GM18870 (cell line): ENCODE measurements around the gene EIF2S2.
"Not testable (repeated sequence)": the region's sequence is repeated elsewhere in the genome, so short reads cannot be mapped to it uniquely, and the experiment has no call there.

Experiments used
- ATAC-seq: cut with Tn5 transposase; IDR thresholded peaks from one replicate; pipeline ENCODE4 v1.9.1; 2021; ENCODE audit warnings: moderate library complexity; ENCODE audit not compliant: unreplicated experiment

EIF2S2 gene, protein sequence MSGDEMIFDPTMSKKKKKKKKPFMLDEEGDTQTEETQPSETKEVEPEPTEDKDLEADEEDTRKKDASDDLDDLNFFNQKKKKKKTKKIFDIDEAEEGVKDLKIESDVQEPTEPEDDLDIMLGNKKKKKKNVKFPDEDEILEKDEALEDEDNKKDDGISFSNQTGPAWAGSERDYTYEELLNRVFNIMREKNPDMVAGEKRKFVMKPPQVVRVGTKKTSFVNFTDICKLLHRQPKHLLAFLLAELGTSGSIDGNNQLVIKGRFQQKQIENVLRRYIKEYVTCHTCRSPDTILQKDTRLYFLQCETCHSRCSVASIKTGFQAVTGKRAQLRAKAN

DNA sequence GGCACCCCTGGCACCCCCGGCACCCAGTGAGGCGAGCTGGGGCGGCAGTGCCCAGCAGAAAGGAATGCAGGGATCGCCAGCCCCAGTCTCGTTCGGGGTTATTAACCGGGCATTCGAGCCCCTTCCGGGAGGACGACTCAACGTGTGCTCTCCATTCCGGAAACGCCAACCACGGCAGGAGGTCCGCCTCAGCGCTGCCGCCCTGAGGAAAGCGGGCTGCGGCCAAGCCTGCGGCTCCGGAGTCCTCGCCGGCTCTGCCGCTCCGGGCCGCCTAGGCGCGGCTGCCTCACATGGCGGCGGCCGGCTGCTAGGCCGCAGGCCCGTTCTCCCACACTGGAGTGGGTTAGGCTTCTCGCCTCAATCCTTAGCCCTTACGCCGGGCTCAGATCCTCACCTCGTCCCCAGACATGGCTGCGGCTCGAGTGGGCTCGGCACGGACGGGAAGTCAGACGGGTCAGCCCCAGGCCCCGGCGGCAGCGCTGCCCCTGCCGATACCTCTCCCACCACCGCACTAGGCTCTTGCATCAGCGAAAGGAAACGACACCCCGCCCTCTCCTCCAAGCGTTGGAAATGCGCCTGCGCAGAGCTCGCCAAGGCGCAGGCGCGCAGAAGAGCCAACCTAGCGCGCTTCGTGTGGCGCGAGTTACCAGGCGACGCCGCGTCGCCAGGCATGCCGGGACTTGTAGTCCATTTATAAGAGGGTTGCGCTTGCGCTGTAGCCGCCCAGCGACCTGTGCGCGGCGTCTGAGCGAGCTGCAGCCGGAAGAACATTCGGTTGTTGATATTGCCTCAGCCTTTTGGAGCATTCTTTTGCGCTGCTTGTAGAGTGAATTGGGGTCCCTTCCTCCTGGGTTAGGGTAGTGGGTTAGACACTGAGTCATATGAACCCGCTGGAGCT is at the start of gene EIF2S2:
TSS of gene EIF2S2 (minus strand) at position 542 of the 898 bp plus-strand sequence. CDS start at position 409, 133 bp downstream.
- peak; percentile 93 for ATAC-seq

DNA sequence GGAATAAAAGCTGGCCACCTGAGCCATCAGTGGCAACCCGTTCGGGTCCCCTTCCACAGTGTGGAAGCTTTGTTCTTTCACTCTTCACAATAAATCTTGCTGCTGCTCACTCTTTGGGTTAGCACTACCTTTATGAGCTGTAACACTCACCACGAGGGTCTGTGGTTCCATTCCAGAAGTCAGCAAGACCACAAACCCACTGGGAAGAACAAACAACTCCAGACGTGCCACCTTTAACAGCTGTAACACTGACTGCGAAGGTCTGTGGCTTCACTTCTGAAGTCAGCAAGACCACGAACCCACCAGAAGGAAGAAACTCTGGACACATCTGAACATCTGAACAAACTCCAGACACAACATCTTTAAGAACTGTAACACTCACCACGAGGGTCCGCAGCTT is 45.7 kb upstream of the EIF2S2 start:
- not testable (repeated sequence) for ATAC-seq

DNA sequence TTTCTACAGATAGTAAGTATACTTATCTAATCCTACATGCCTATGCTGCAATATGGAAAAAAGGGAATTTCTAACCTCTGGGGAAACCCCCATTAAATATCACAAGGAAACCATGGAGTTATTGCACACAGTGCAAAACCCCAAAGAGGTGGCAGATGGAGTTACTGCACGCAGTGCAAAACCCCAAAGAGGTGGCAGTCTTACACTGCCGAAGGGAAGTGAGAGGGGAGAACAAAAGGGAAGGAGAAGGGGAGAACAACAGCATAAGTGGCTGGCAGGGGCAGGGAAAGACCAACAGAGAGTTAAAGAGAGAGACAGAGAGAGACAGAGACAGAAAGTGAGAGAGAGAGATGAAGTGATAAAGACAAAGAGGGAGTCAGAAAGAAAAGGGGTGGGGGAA is 43.8 kb upstream of the EIF2S2 start:
- ATAC-seq, result no peak

DNA sequence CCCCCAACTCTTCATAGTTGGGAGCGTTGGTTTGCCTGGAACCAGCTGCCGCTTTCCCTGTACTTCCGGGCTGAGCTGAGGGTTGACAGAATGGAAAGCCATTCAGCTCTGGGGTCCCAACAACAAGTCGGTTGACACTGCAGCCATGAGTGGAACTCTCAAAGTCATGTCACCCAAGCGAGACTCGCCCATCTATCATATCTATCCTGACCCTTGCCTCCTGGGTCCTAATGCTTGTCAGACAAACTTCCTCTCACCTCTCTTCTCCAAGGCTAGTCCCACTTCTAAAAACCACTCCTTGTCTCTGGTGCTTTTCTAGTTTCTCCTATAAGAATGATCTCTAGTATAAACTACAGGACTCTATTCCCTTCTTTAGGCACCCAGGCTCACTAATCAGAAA is 41.1 kb upstream of the EIF2S2 start:
- ATAC-seq, result not testable (repeated sequence)

DNA sequence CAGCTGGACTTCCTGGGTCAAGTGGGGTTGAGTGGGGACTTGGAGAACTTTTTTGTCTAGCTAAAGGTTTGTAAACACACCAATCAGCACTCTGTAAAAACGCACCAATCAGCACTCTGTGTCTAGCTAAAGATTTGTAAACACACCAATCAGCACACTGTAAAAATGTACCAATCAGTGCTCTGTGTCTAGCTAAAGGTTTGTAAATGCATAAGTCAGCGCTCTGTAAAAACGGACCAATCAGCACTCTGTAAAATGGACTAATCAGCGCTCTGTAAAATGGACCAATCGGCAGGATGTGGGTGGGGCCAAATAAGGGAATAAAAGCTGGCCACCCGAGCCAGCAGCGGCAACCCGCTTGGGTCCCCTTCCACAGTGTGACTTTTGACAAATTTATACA is 40.0 kb upstream of the EIF2S2 start:
- not testable (repeated sequence) for ATAC-seq

DNA sequence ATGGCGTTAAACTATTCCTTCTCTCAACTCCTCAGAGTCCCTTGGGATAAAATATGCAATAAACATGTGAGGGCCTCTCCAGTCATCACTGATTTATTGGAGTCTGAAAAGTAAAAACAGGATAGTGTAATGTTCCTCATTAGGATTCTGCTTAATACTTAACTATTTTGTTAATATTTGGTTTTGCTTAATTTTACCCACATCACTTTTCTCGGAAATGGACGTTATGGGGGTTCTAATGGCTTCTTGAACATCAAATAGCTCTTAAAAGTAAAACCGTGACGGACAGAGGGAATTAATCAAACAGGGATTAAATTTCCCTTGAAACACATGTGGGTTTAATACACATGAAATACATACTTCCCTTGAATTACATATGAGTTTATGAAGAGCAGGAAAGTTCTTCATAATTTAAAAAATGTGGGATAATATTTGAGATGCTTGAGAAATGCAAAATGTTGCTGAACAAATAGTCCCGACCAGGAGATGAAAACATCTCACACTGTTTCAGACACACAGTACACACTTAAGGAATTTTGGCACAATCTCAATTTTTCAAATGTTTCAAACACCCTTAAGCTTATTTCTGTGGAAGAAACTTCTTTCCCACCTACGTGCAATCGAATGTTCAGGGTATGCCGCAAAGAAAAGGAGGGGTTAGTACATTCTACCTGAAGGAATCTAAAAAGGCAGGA is 38.4 kb upstream of the EIF2S2 start:
- no peak for ATAC-seq

DNA sequence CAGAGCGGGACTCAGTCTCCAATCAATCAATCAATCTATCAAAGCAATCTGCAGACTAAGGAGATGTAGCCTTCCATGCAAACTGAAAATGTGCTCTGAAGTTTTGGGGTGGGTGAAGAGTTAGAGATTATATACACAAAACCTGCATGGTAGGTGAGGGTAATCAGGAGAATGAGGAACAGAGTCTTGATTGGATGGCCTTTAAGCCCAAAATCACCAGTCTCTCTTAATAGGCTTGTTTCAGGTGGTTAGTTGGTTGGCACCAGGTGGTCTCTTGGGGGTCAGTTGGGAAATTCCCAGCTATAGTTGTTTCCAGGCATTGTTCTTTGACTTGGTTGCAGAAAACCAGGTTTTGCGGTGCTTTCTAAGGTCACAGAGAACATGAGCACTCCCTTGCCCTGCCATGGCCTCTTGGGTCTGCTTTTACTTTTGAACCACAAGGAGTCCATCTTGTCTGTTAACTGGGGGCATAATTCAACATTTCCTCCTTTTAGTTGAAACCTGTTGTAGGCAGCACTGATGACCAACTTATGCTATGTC is 33.3 kb upstream of the EIF2S2 start:
- no peak for ATAC-seq

DNA sequence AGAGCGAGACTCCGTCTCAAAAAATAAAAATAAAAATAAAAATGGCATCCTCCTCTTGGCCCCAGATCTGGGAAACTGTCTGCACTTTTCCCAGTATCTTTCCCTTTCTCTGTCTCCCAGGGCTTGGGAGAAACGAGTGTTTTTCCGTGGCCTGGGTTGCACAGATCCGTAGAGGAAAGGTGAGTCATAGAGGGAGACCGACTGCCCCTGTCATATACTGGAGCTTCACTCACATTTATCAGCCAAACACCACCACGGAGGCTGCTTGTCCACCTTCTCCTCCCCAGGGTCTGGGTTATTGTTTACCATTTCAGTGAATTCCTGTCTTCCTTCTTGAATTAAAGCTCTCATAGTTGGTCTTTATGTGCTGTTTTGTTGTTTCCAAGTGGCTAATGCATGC is 31.9 kb upstream of the EIF2S2 start:
- no peak for ATAC-seq

DNA sequence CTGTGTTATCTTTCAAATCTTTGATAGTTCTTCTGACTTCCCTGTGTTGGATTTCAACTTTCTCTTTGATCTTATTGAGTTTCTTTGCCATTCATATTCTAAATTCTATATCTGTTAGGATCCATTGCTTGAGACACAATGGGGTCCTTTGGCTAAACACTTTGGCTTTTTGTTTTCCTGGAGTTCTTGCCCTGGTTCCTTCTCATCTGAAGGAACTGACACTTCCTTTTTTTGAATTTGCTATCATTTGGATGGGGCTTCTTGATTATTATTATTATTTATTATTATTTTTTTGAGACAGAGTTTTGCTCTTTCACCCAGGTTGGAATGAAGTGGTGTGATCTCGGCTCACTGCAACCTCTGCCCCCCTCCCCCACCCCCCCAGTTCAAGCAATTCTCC is 30.1 kb upstream of the EIF2S2 start:
- no peak for ATAC-seq

DNA sequence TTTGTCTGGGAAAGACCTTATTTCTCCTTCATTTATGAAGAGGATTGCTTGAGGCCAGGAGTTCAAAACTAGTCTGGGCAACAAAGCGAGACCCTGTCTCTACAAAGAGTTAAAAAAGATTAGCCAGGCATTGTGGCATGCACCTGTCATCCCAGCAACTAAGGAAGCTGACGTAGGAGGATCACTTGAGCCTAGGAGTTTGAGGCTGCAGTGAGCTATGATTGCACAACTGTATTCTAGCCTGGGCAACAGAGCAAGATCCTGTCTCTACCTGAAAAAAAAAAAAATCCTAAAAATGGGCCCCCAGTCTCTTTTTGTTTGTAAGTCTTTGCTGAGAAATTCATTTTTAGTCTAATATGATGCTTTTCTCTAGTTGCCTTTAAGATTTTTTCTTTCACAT is 29.2 kb upstream of the EIF2S2 start:
- no peak for ATAC-seq

DNA sequence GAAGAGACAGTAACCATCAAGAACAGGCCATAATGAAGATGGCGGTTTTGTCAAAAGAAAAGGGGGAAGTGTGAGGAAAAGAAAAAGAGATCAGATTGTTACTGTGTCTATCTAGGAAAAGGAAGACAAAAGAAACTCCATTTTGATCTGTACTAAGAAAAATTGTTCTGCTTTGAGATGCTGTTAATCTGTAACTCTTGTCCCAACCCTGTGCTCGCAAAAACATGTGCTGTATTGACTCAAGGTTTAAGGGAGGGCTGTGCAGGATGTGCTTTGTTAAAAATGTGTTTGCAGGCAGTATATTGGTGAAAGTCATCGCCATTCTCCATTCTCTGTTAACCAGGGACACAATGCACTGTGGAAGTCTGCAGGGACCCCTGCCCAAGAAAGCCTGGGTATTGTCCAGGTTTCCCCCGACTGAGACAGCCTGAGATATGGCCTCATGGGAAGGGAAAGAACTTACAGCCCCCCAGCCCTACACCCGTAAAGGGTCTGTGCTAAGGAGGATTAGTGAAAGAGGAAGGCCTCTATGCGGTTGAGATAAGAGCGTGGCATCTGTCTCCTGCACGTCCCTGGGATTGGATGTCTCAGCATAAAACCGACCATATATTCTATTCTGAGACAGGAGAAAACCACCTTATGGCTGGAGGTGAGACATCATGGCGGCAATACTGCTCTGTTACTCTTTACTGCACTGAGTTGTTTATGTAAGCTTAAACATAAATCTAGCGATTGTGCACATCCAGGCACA is 23.7 kb upstream of the EIF2S2 start:
- ATAC-seq, result not testable (repeated sequence)

DNA sequence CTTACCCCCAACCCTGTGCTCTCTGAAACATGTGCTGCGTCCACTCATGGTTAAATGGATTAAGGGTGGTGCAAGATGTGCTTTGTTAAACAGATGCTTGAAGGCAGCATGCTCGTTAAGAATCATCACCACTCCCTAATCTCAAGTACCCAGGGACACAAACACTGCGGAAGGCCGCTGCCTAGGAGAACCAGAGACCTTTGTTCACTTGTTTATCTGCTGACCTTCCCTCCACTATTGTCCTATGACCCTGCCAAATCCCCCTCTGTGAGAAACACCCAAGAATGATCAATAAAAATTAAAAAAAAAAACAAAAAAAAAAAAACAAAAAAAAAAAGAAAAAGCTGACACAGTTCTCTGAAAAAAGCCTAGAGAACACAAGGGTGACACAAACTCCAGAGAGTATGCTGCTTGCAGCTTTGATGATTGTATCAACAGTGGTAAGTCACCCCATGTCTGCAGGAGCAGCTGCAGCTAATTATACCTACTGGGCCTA is 21.4 kb upstream of the EIF2S2 start:
- ATAC-seq, result not testable (repeated sequence)

DNA sequence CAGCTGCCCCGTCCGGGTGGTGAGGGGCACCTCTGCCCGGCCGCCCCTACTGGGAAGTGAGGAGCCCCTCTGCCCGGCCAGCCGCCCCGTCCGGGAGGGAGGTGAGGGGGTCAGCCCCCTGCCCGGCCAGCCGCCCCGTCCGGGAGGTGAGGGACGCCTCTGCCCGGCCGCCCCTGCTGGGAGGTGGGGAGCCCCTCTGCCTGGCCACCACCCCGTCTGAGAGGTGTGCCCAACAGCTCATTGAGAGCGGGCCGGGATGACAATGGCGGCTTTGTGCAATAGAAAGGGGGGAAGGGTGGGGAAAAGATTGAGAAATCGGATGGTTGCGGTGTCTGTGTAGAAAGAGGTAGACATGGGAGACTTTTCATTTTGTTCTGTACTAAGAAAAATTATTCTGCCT is 20.9 kb upstream of the EIF2S2 start:
- not testable (repeated sequence) for ATAC-seq

DNA sequence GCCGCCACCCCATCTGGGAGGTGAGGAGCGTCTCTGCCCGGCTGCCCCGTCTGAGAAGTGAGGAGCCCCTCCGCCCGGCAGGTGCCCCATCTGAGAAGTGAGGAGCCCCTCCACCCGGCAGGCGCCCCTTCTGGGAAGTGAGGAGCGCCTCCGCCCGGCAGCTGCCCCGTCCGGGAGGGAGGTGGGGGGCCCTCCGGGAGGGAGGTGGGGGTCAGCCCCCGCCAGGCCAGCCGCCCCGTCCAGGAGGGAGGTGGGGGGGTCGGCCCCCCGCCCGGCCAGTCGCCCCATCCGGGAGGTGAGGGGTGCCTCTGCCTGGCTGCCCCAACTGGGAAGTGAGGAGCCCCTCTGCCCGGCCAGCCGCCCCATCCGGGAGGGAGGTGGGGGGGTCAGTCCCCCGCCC is 20.4 kb upstream of the EIF2S2 start:
- ATAC-seq, result not testable (repeated sequence)

DNA sequence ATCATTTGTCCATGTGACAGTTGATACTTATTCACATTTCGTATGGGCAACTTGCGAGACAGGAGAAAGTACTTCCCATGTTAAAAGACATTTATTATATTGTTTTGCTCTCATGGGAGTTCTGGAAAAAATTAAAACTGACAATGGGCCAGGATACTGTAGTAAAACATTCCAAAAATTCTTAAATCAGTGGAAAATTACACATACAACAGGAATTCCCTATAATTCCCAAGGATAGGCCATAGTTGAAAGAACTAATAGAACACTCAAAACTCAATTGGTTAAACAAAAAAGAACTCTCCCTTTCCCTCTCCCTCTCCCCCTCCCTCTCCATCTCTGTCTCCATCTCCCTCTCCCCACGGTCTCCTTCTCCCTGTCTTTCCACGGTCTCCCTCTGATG is 19.4 kb upstream of the EIF2S2 start:
- no peak for ATAC-seq

DNA sequence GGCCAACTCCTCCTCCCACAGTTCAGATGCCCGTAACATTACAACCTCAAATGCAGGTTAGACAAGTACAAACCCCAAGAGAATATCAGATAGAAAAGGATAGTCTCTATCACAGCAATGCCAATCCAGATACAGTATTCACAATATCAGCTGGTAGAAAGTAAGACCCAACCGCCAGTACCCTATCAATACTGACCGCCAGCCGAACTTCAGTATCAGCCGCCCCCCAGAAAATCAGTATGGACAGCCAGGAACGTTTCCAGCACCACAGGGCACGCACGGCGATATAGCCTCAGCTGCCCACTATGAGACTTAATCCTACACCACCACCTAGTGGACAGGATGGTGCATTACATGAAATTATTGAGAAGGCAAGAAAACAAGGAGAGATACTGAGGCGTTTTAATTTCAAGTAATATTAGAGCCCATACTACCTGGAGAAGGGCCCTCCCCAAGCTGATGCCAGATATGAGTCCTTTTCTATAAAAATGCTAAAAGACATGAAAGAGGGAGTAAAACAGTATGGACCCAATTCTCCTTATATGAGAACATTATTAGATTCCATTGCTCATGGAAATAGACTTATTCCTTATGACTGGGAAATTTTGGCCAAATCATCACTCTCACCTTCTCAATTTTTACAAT is 17.6 kb upstream of the EIF2S2 start:
- ATAC-seq, result no peak

DNA sequence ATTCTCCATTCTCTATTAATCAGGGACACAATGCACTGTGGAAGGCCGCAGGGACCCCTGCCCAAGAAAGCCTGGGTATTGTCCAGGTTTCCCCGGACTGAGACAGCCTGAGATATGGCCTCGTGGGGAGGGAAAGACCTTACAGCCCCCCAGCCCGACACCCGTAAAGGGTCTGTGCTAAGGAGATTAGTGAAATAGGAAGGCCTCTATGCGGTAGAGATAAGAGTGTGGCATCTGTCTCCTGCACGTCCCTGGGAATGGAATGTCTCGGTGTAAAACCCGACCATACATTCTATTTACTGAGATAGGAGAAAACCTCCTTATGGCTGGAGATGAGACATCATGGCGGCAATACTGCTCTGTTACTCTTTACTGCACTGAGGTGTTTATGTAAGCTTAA is 15.7 kb upstream of the EIF2S2 start:
- ATAC-seq, result no peak

DNA sequence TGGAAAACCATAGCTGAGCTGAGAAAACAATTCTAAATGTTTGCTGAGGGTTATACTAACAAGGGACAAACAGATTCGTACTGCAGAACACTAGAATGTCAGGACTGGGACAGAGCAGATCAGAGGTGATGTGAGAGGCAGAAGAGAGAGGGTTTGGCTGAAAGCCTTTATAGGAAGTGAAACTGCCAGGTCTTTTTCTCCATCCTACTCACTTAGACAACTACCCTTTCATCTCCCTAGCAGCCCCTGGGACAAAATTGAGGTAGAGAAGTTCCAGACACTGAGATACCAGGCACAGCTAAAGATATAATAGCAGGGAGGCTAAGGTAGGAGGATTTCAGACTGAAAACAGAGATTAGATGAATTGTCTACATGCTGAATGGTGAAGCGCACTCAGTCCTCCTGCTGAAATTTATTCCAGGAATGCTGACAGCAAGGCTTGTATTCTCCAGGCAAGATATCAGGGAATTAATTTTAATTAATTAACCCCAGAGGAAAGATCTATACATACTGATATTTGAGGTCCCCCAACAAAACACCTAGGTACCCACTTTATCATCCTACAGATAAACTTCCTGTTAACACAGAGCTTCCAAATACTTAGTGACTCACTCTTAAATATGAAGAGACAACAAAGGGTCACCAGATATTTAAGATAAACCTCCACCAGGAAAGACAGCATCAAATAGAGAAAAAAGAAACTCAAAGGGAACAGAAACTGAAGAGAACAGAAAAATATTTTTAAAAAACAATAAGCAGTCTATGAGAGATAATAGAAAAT is 12.6 kb upstream of the EIF2S2 start:
- no peak for ATAC-seq

DNA sequence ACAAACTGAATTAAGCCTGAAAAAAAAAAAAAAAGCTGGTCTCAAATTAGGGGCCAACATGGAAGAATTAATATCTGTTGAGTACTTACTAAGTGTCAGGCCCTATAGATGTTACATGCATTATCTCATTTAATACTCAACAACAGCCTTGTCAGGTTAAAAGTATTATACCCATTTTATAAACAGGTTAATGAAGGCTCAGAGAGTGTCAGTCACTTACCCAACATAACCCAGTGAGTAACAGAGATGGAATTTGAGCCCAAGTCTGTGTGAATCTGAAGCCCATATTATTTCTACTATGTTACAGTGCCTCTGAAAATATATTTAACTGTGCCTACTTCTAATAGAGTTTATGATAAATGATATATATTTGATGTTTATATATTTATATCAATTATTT is 11.3 kb upstream of the EIF2S2 start:
- ATAC-seq, result no peak
